Testis (tissue), 2 donors: ENCODE data around the gene AFF1.

Experiments used
- POLR2A ChIP-seq: fragments of 450-650 bp; IDR thresholded peaks from one replicate; pipeline ENCODE4 v1.6.1; 2017; ENCODE audit warnings: antibody characterized with exemption, mild to moderate bottlenecking, moderate library complexity
- TF ChIP-seq, protein P1 (sequence below), 3 experiments: fragments of 450-650 bp in 2 of 3; fragments of 200-600 bp in 1 of 3; sonication (generic) in 1 of 3; IDR thresholded peaks; one replicate each; pipeline ENCODE4 v1.5.1; 2016 to 2019; ENCODE audit warnings: antibody characterized with exemption in 3 of 3, mild to moderate bottlenecking in 2 of 3, moderate library complexity in 1 of 3

GRCh38 chr4:86961116-86961515 is 26.3 kb downstream of the AFF1 start:
- TF ChIP-seq, protein P1, sequence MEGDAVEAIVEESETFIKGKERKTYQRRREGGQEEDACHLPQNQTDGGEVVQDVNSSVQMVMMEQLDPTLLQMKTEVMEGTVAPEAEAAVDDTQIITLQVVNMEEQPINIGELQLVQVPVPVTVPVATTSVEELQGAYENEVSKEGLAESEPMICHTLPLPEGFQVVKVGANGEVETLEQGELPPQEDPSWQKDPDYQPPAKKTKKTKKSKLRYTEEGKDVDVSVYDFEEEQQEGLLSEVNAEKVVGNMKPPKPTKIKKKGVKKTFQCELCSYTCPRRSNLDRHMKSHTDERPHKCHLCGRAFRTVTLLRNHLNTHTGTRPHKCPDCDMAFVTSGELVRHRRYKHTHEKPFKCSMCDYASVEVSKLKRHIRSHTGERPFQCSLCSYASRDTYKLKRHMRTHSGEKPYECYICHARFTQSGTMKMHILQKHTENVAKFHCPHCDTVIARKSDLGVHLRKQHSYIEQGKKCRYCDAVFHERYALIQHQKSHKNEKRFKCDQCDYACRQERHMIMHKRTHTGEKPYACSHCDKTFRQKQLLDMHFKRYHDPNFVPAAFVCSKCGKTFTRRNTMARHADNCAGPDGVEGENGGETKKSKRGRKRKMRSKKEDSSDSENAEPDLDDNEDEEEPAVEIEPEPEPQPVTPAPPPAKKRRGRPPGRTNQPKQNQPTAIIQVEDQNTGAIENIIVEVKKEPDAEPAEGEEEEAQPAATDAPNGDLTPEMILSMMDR (IDR thresholded peaks at IDR 0.05) = no peak
- no peak for TF ChIP-seq POLR2A
